PFSK-1 (cell line): ENCODE data around the gene DOK5.

Experiments used
- POLR2AphosphoS5 ChIP-seq: IDR thresholded peaks from 2 replicates; pipeline ENCODE4 v1.6.1; 2012; ENCODE audit warnings: low read depth, mild to moderate bottlenecking, control low read depth, low read length, moderate library complexity
- SIN3A ChIP-seq: IDR thresholded peaks from 2 replicates; pipeline ENCODE4 v1.6.1; 2012; ENCODE audit warnings: mild to moderate bottlenecking, low read length, moderate library complexity, borderline replicate concordance; ENCODE audit not compliant: insufficient read depth
- TAF1 ChIP-seq: IDR thresholded peaks from 2 replicates; pipeline ENCODE4 v1.6.1; 2012; ENCODE audit warnings: low read length, control low read depth, borderline replicate concordance; ENCODE audit not compliant: insufficient read depth
- TF ChIP-seq, protein P1 (sequence below), 2 experiments: IDR thresholded peaks; 2 replicates each; pipeline versions ENCODE4 v1.6.1 to v1.8.0; 2011 to 2012; ENCODE audit warnings: low read depth in 2 of 2, low read length in 2 of 2, control low read depth in 1 of 2, inconsistent platforms in 1 of 2, mild to moderate bottlenecking in 1 of 2, moderate library complexity in 1 of 2; ENCODE audit not compliant: insufficient read depth in 1 of 2

DNA sequence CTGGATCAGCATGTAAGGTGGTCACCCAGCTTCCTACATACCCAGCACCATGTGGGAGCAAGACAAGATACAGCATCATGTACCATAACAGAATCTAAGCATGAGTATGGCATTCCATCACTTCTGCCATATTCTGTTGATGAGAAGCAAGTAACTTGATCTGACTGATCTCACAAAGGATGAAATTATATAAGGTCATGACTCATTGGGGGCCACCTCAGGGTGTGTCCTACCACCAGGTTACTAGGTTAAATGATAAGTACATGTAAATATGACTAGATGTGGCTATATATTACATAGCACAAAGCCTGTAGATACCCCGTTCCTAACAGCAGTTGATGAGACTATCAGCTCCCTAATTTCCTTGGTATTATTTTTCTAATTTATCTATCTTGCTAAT, 213.1 kb downstream of the DOK5 start:
- TF ChIP-seq TAF1 (no peak), POLR2AphosphoS5 (no peak), SIN3A (no peak)
- TF ChIP-seq, protein P1, sequence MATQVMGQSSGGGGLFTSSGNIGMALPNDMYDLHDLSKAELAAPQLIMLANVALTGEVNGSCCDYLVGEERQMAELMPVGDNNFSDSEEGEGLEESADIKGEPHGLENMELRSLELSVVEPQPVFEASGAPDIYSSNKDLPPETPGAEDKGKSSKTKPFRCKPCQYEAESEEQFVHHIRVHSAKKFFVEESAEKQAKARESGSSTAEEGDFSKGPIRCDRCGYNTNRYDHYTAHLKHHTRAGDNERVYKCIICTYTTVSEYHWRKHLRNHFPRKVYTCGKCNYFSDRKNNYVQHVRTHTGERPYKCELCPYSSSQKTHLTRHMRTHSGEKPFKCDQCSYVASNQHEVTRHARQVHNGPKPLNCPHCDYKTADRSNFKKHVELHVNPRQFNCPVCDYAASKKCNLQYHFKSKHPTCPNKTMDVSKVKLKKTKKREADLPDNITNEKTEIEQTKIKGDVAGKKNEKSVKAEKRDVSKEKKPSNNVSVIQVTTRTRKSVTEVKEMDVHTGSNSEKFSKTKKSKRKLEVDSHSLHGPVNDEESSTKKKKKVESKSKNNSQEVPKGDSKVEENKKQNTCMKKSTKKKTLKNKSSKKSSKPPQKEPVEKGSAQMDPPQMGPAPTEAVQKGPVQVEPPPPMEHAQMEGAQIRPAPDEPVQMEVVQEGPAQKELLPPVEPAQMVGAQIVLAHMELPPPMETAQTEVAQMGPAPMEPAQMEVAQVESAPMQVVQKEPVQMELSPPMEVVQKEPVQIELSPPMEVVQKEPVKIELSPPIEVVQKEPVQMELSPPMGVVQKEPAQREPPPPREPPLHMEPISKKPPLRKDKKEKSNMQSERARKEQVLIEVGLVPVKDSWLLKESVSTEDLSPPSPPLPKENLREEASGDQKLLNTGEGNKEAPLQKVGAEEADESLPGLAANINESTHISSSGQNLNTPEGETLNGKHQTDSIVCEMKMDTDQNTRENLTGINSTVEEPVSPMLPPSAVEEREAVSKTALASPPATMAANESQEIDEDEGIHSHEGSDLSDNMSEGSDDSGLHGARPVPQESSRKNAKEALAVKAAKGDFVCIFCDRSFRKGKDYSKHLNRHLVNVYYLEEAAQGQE (IDR thresholded peaks at IDR 0.05; ENCODE audit: insufficient read depth in 1 of 2, low read depth in 2 of 2, low read length in 2 of 2): no peak
